T-helper 9 cell (primary cell): ENCODE data around the gene SPRR2G.
"Not testable (repeated sequence)": the region's sequence is repeated elsewhere in the genome, so short reads cannot be mapped to it uniquely, and the experiment has no call there.

Experiments used
- DNase-seq: peaks from one replicate; pipeline ENCODE4 v3.0.0-alpha.2; 2020

Gene SPRR2G

DNA sequence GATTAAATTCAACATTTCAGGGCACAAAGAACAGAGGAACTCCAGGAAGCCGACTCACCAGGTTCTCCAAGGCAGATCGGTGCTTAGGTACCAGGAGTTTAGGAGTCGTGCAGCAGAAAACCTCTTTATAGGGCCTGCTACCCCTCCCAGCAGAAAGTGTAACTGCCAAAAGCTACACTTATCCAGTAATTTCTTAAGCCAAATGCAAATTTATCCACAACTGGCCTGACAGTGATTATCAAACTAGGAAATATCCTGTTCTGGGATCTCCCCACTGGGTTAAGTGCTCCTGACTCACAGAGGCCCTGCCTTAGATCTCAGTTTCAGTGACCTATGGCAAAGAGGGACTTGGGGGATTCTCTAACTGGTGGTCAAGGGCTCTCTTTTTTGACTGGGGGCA is 37.3 kb downstream of the SPRR2G start, which contains the start of gene SPRR2F:
Gene SPRR2F, minus strand, starts transcription at position 101 of the 400 bp plus-strand sequence. CDS start 783 bp downstream, outside the sequence.
- no peak for DNase-seq

DNA sequence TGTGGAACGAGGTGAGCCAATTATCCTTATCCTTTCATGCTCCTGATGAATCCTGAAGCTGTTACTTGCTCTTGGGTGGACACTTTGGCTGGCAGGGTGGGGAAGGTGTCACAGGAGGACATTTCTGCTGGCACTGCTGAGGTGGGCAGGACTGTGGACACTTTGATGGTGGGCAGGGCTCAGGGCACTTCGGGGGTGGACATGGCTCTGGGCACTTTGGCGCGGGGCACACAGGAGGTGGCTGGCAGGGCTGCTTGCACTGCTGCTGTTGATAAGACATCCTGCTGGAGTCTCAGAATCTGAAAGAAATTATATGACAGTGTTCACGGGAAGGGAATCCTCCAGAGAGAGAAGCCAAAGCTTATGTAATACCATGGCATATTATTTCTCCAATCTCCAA is 38.2 kb downstream of the SPRR2G start:
- DNase-seq = not testable (repeated sequence)

- no peak for DNase-seq
Measured at GRCh38 chr1:153100245-153100644, 50.4 kb downstream of the SPRR2G start.
